T-helper 1 cell treated with Interleukin-12 subunit alpha and Interleukin-12 subunit beta and Interleukin-4 antibody, amounts not matched to agents 30 ng/mL and 1 ng/mL, for 36 hours (primary cell): Measurements from ENCODE around the gene KTN1. TPM values are rescaled to one million over a fixed set of nuclear protein-coding genes. Genes with fewer than 3 reads are reported as not detected.

ENCODE experiments used
- intact Hi-C: fragments of 100-400 bp; cut with micrococcal nuclease; formaldehyde crosslinking; loops from one replicate; pipeline ENCODE4 v1.15.1; 2024
- total RNA-seq: library from RNA; stranded (reverse); gene quantifications from 2 replicates; pipeline ENCODE4 v1.2.3, GENCODE V29; 2022

The KTN1 gene
- total RNA-seq, 1 donor from 2014 or later, result 106 TPM

GRCh38 chr14:55571125-55571889, 8.7 kb upstream of the KTN1 start:
- intact Hi-C loops, result no loop called here

- intact Hi-C loops, result no loop called here
Measured at GRCh38 chr14:55572578-55572977, 7.4 kb upstream of the KTN1 start.

- intact Hi-C loops, result no loop called here
Measured at GRCh38 chr14:55574988-55575387, 5.0 kb upstream of the KTN1 start.

- intact Hi-C loops, result no loop called here
Measured at GRCh38 chr14:55577229-55577628, 2.8 kb upstream of the KTN1 start.

- intact Hi-C loops, result no loop called here
Measured at GRCh38 chr14:55578511-55578910, 1.5 kb upstream of the KTN1 start.

- intact Hi-C loops, result loop anchor here (1.0 to 10.0 kb wide), 16 partner anchors 133 to 1810 kb away; partner anchors contain the start of genes AP5M1, DLGAP5, EXOC5 and FBXO34
Measured at GRCh38 chr14:55580470-55581341, 699 bp downstream of the KTN1 start.

- intact Hi-C loops, result loop anchor here (1.0 to 10.0 kb wide), 12 partner anchors 134 to 1809 kb away; partner anchors contain the start of genes DLGAP5, FBXO34, GCH1 and MAPK1IP1L
Measured at GRCh38 chr14:55581342-55581771, 1.4 kb downstream of the KTN1 start.

- intact Hi-C loops, result loop anchor here (5.0 to 10.0 kb wide), 5 partner anchors 135 to 678 kb away; partner anchors contain the start of genes GCH1 and MAPK1IP1L
Measured at GRCh38 chr14:55582746-55583145, 2.7 kb downstream of the KTN1 start.

GRCh38 chr14:55583942-55584468, 4.0 kb downstream of the KTN1 start:
- intact Hi-C loops, result loop anchor here (5.0 to 10.0 kb wide), 5 partner anchors 137 to 679 kb away; partner anchors contain the start of genes GCH1 and MAPK1IP1L

GRCh38 chr14:55585854-55586253, 5.8 kb downstream of the KTN1 start:
- intact Hi-C loops, result loop anchor here (10.0 kb wide), 2 partner anchors 531 to 681 kb away; partner anchors contain the start of genes GCH1 and MAPK1IP1L

GRCh38 chr14:55586411-55586810, 6.4 kb downstream of the KTN1 start:
- intact Hi-C loops, result loop anchor here (10.0 kb wide), 2 partner anchors 532 to 682 kb away; partner anchors contain the start of genes GCH1 and MAPK1IP1L

GRCh38 chr14:55587847-55588246, 7.8 kb downstream of the KTN1 start:
- intact Hi-C loops, result loop anchor here (10.0 kb wide), 2 partner anchors 533 to 683 kb away; partner anchors contain the start of genes GCH1 and MAPK1IP1L

- intact Hi-C loops, result loop anchor here (10.0 kb wide), 2 partner anchors 533 to 683 kb away; partner anchors contain the start of genes GCH1 and MAPK1IP1L
Measured at GRCh38 chr14:55588259-55588699, 8.3 kb downstream of the KTN1 start.

GRCh38 chr14:55589171-55589570, 9.2 kb downstream of the KTN1 start:
- intact Hi-C loops, result loop anchor here (10.0 kb wide), 2 partner anchors 534 to 684 kb away; partner anchors contain the start of genes GCH1 and MAPK1IP1L

GRCh38 chr14:55592436-55592835, 12.4 kb downstream of the KTN1 start:
- intact Hi-C loops, result no loop called here

- intact Hi-C loops, result no loop called here
Measured at GRCh38 chr14:55593698-55594097, 13.7 kb downstream of the KTN1 start.

GRCh38 chr14:55599250-55599879, 19.4 kb downstream of the KTN1 start:
- intact Hi-C loops, result no loop called here

- intact Hi-C loops, result no loop called here
Measured at GRCh38 chr14:55600784-55601561, 21.0 kb downstream of the KTN1 start.

GRCh38 chr14:55603401-55603953, 23.5 kb downstream of the KTN1 start:
- intact Hi-C loops, result no loop called here
